ENCODE data around the gene CCDC149. TPM values are rescaled to one million over a fixed set of nuclear protein-coding genes. Genes with fewer than 3 reads are reported as not detected.
"Not testable (repeated sequence)": the region's sequence is repeated elsewhere in the genome, so short reads cannot be mapped to it uniquely, and the experiment has no call there.

The CCDC149 gene
- total RNA-seq, 2 experiments from 2014 or later: not detected

- no peak overlapping the region for H3K27ac Mint-ChIP-seq
- peaks cover 4% of the 10 kb centered on the region for H3K9me3 Mint-ChIP-seq
- intact Hi-C loops (cut with micrococcal nuclease): no loop called here
- no peaks in the 10 kb centered on the region for H3K36me3 Mint-ChIP-seq
- ChIA-PET CTCF (no interaction called here), POLR2A (no interaction called here)
- H3K4me1 Mint-ChIP-seq (ENCODE audit: low read depth): peaks cover 2% of the 10 kb centered on the region
- H3K4me3 Mint-ChIP-seq: no peak overlapping the region
- peaks cover 28% of the 10 kb centered on the region for H3K27me3 Mint-ChIP-seq
- DNase-seq: no peak
These were observed 2.3 kb downstream of the CCDC149 start for GRCh38 chr4:24910499-24910898.

- POLR2A ChIA-PET; H3K4me1 Mint-ChIP-seq (ENCODE audit: low read depth); CTCF ChIA-PET; H3K36me3 Mint-ChIP-seq; H3K9me3 Mint-ChIP-seq; H3K27ac Mint-ChIP-seq; intact Hi-C loops (cut with micrococcal nuclease); H3K4me3 Mint-ChIP-seq; DNase-seq: not testable (repeated sequence)
- H3K27me3 Mint-ChIP-seq: peaks cover 28% of the 10 kb centered on the region
These were observed 3.2 kb downstream of the CCDC149 start for GRCh38 chr4:24909606-24910005.

- Mint-ChIP-seq H3K27me3 (no peaks in the 10 kb centered on the region), H3K4me3 (no peak overlapping the region), H3K27ac (no peak overlapping the region), H3K9me3 (no peaks in the 10 kb centered on the region), H3K36me3 (no peaks in the 10 kb centered on the region), H3K4me1 (ENCODE audit: low read depth) (no peaks in the 10 kb centered on the region)
- no peak for DNase-seq
- ChIA-PET CTCF (no interaction called here), POLR2A (no interaction called here)
- intact Hi-C loops (cut with micrococcal nuclease): no loop called here
These were observed 15.2 kb downstream of the CCDC149 start for GRCh38 chr4:24897639-24898038.

- no peaks in the 10 kb centered on the region for H3K9me3 Mint-ChIP-seq
- no peaks in the 10 kb centered on the region for H3K36me3 Mint-ChIP-seq
- no peak for DNase-seq
- no peaks in the 10 kb centered on the region for H3K4me1 Mint-ChIP-seq (ENCODE audit: low read depth)
- CTCF ChIA-PET: no interaction called here
- H3K27ac Mint-ChIP-seq: no peak overlapping the region
- H3K4me3 Mint-ChIP-seq: no peak overlapping the region
- POLR2A ChIA-PET: no interaction called here
- intact Hi-C loops (cut with micrococcal nuclease): no loop called here
- no peaks in the 10 kb centered on the region for H3K27me3 Mint-ChIP-seq
These were observed 15.9 kb downstream of the CCDC149 start for GRCh38 chr4:24896977-24897376.

GRCh38 chr4:24896056-24896455, 16.8 kb downstream of the CCDC149 start:
- POLR2A ChIA-PET: no interaction called here
- H3K27ac Mint-ChIP-seq: no peak overlapping the region
- H3K4me1 Mint-ChIP-seq (ENCODE audit: low read depth): no peaks in the 10 kb centered on the region
- intact Hi-C loops (cut with micrococcal nuclease): no loop called here
- H3K9me3 Mint-ChIP-seq: no peaks in the 10 kb centered on the region
- H3K4me3 Mint-ChIP-seq: no peak overlapping the region
- DNase-seq: no peak
- H3K27me3 Mint-ChIP-seq: no peaks in the 10 kb centered on the region
- no peaks in the 10 kb centered on the region for H3K36me3 Mint-ChIP-seq
- CTCF ChIA-PET: no interaction called here

GRCh38 chr4:24895461-24895860, 17.4 kb downstream of the CCDC149 start:
- Mint-ChIP-seq H3K9me3 (no peaks in the 10 kb centered on the region), H3K4me1 (ENCODE audit: low read depth) (no peaks in the 10 kb centered on the region), H3K4me3 (no peak overlapping the region), H3K27ac (no peak overlapping the region), H3K27me3 (no peaks in the 10 kb centered on the region), H3K36me3 (no peaks in the 10 kb centered on the region)
- POLR2A ChIA-PET: no interaction called here
- CTCF ChIA-PET: no interaction called here
- intact Hi-C loops (cut with micrococcal nuclease): no loop called here
- DNase-seq: no peak

GRCh38 chr4:24894846-24895245, 18.0 kb downstream of the CCDC149 start:
- intact Hi-C loops (cut with micrococcal nuclease): no loop called here
- no peaks in the 10 kb centered on the region for H3K9me3 Mint-ChIP-seq
- H3K27me3 Mint-ChIP-seq: no peaks in the 10 kb centered on the region
- ChIA-PET CTCF (no interaction called here), POLR2A (no interaction called here)
- H3K36me3 Mint-ChIP-seq: no peaks in the 10 kb centered on the region
- no peak overlapping the region for H3K4me3 Mint-ChIP-seq
- no peaks in the 10 kb centered on the region for H3K4me1 Mint-ChIP-seq (ENCODE audit: low read depth)
- no peak for DNase-seq
- H3K27ac Mint-ChIP-seq: no peak overlapping the region

- intact Hi-C loops (cut with micrococcal nuclease): no loop called here
- H3K27me3 Mint-ChIP-seq: no peaks in the 10 kb centered on the region
- no peak overlapping the region for H3K27ac Mint-ChIP-seq
- POLR2A ChIA-PET: no interaction called here
- no peak for DNase-seq
- CTCF ChIA-PET: no interaction called here
- no peak overlapping the region for H3K4me3 Mint-ChIP-seq
- no peaks in the 10 kb centered on the region for H3K9me3 Mint-ChIP-seq
- no peaks in the 10 kb centered on the region for H3K36me3 Mint-ChIP-seq
- H3K4me1 Mint-ChIP-seq (ENCODE audit: low read depth): no peaks in the 10 kb centered on the region
These were observed 18.6 kb downstream of the CCDC149 start for GRCh38 chr4:24894243-24894642.

- no peaks in the 10 kb centered on the region for H3K36me3 Mint-ChIP-seq
- no peaks in the 10 kb centered on the region for H3K27me3 Mint-ChIP-seq
- CTCF ChIA-PET: no interaction called here
- intact Hi-C loops (cut with micrococcal nuclease): no loop called here
- H3K27ac Mint-ChIP-seq: no peak overlapping the region
- DNase-seq: no peak
- H3K4me1 Mint-ChIP-seq (ENCODE audit: low read depth): no peaks in the 10 kb centered on the region
- POLR2A ChIA-PET: no interaction called here
- no peaks in the 10 kb centered on the region for H3K9me3 Mint-ChIP-seq
- no peak overlapping the region for H3K4me3 Mint-ChIP-seq
These were observed 20.1 kb downstream of the CCDC149 start for GRCh38 chr4:24892778-24893177.

- ChIA-PET CTCF (no interaction called here), POLR2A (no interaction called here)
- Mint-ChIP-seq H3K27ac (no peak overlapping the region), H3K36me3 (no peaks in the 10 kb centered on the region), H3K27me3 (peaks cover 2% of the 10 kb centered on the region), H3K9me3 (no peaks in the 10 kb centered on the region), H3K4me1 (ENCODE audit: low read depth) (no peaks in the 10 kb centered on the region), H3K4me3 (no peak overlapping the region)
- intact Hi-C loops (cut with micrococcal nuclease): no loop called here
- DNase-seq: no peak
These were observed 20.6 kb downstream of the CCDC149 start for GRCh38 chr4:24892278-24892677.

- ChIA-PET POLR2A (no interaction called here), CTCF (no interaction called here)
- no peak overlapping the region for H3K4me3 Mint-ChIP-seq
- intact Hi-C loops (cut with micrococcal nuclease): no loop called here
- H3K27ac Mint-ChIP-seq: no peak overlapping the region
- H3K27me3 Mint-ChIP-seq: peaks cover 2% of the 10 kb centered on the region
- no peaks in the 10 kb centered on the region for H3K4me1 Mint-ChIP-seq (ENCODE audit: low read depth)
- H3K9me3 Mint-ChIP-seq: no peaks in the 10 kb centered on the region
- no peaks in the 10 kb centered on the region for H3K36me3 Mint-ChIP-seq
- no peak for DNase-seq
These were observed 22.2 kb downstream of the CCDC149 start for GRCh38 chr4:24890561-24891126.

GRCh38 chr4:24889991-24890390, 22.9 kb downstream of the CCDC149 start:
- no peak for DNase-seq
- intact Hi-C loops (cut with micrococcal nuclease): no loop called here
- Mint-ChIP-seq H3K4me1 (ENCODE audit: low read depth) (no peaks in the 10 kb centered on the region), H3K27me3 (peaks cover 2% of the 10 kb centered on the region), H3K9me3 (no peaks in the 10 kb centered on the region), H3K36me3 (no peaks in the 10 kb centered on the region), H3K4me3 (no peak overlapping the region), H3K27ac (no peak overlapping the region)
- ChIA-PET CTCF (no interaction called here), POLR2A (no interaction called here)

- no peaks in the 10 kb centered on the region for H3K4me1 Mint-ChIP-seq (ENCODE audit: low read depth)
- H3K9me3 Mint-ChIP-seq: no peaks in the 10 kb centered on the region
- no peaks in the 10 kb centered on the region for H3K36me3 Mint-ChIP-seq
- no peak overlapping the region for H3K27ac Mint-ChIP-seq
- H3K27me3 Mint-ChIP-seq: peaks cover 2% of the 10 kb centered on the region
- no peak overlapping the region for H3K4me3 Mint-ChIP-seq
- intact Hi-C loops (cut with micrococcal nuclease): no loop called here
- ChIA-PET CTCF (no interaction called here), POLR2A (no interaction called here)
- DNase-seq: no peak
These were observed 24.1 kb downstream of the CCDC149 start for GRCh38 chr4:24888475-24889344.
